GM10847 (cell line): Measurements from ENCODE around the gene TPX2.

Source experiments
- POLR2A ChIP-seq: IDR thresholded peaks from 2 replicates; pipeline ENCODE4 v1.6.1; 2011; ENCODE audit not compliant: insufficient read length; ENCODE audit errors: extremely low read depth

TPX2 gene

GRCh38 chr20:31764641-31765305 is 25.7 kb downstream of the TPX2 start:
- TF ChIP-seq POLR2A, result no peak

- TF ChIP-seq POLR2A, result no peak
Measured at GRCh38 chr20:31767805-31768204, 28.7 kb downstream of the TPX2 start.

GRCh38 chr20:31769681-31770080 is 30.6 kb downstream of the TPX2 start:
- no peak for TF ChIP-seq POLR2A

GRCh38 chr20:31770243-31770642 is 31.2 kb downstream of the TPX2 start:
- no peak for TF ChIP-seq POLR2A

- no peak for TF ChIP-seq POLR2A
Measured at GRCh38 chr20:31774408-31774807, 35.3 kb downstream of the TPX2 start.

- TF ChIP-seq POLR2A, result no peak
Measured at GRCh38 chr20:31780839-31781238, 41.7 kb downstream of the TPX2 start.

- no peak for TF ChIP-seq POLR2A
Measured at GRCh38 chr20:31781945-31782344, 42.9 kb downstream of the TPX2 start.

GRCh38 chr20:31784354-31785044 is 45.4 kb downstream of the TPX2 start:
- TF ChIP-seq POLR2A, result no peak

GRCh38 chr20:31785089-31785488 is 46.0 kb downstream of the TPX2 start:
- no peak for TF ChIP-seq POLR2A

GRCh38 chr20:31788578-31788977 is 49.5 kb downstream of the TPX2 start:
- TF ChIP-seq POLR2A, result no peak

- TF ChIP-seq POLR2A, result no peak
Measured at GRCh38 chr20:31790401-31790800, 51.3 kb downstream of the TPX2 start.

GRCh38 chr20:31797364-31797763 is 58.3 kb downstream of the TPX2 start:
- TF ChIP-seq POLR2A, result no peak

- no peak for TF ChIP-seq POLR2A
Measured at GRCh38 chr20:31801508-31801907, 62.4 kb downstream of the TPX2 start.

GRCh38 chr20:31803552-31804291 is 64.6 kb downstream of the TPX2 start:
- TF ChIP-seq POLR2A, result no peak

- TF ChIP-seq POLR2A, result no peak
Measured at GRCh38 chr20:31806564-31807355, 67.7 kb downstream of the TPX2 start.
